Measurements from ENCODE around the gene CDK16.
A peak's percentile ranks its signal among the peaks of the same experiment; 100 is the strongest.

Gene CDK16

GRCh38 chrX:47185241-47185640, 33.2 kb upstream of the CDK16 start:
- DNase-seq (ENCODE audit: low read depth in 1 of 2, low spot score in 1 of 2): no peak

GRCh38 chrX:47186096-47186740, 32.3 kb upstream of the CDK16 start:
- no peak for DNase-seq (ENCODE audit: low read depth in 1 of 2, low spot score in 1 of 2)

GRCh38 chrX:47187106-47187677, 31.3 kb upstream of the CDK16 start:
- DNase-seq (ENCODE audit: low read depth in 1 of 2, low spot score in 1 of 2): no peak

- DNase-seq (ENCODE audit: low read depth in 1 of 2, low spot score in 1 of 2): no peak
These were observed 28.6 kb upstream of the CDK16 start for GRCh38 chrX:47189906-47190305.

GRCh38 chrX:47190445-47191269, 27.8 kb upstream of the CDK16 start:
- DNase-seq (ENCODE audit: low read depth in 1 of 2, low spot score in 1 of 2): peak; percentile 48 to 69

- DNase-seq (ENCODE audit: low read depth in 1 of 2, low spot score in 1 of 2): peak; percentile 17 to 19
These were observed 27.1 kb upstream of the CDK16 start for GRCh38 chrX:47191331-47191730.

- no peak for DNase-seq (ENCODE audit: low read depth in 1 of 2, low spot score in 1 of 2)
These were observed 26.6 kb upstream of the CDK16 start for GRCh38 chrX:47191806-47192401.

GRCh38 chrX:47193475-47194193, 24.8 kb upstream of the CDK16 start, which contains the start of gene UBA1:
UBA1 (plus strand) TSS chrX:47193829; CDS start chrX:47198803, 4,974 bp downstream.
- DNase-seq (ENCODE audit: low read depth in 1 of 2, low spot score in 1 of 2): peak; percentile 80 to 95

GRCh38 chrX:47194194-47194787, 24.2 kb upstream of the CDK16 start:
- DNase-seq (ENCODE audit: low read depth in 1 of 2, low spot score in 1 of 2): no peak

GRCh38 chrX:47196098-47196497, 22.4 kb upstream of the CDK16 start:
- DNase-seq (ENCODE audit: low read depth in 1 of 2, low spot score in 1 of 2): no peak

GRCh38 chrX:47197526-47197925, 21.0 kb upstream of the CDK16 start:
- DNase-seq (ENCODE audit: low read depth in 1 of 2, low spot score in 1 of 2): no peak

GRCh38 chrX:47198026-47198686, 20.3 kb upstream of the CDK16 start:
- no peak for DNase-seq (ENCODE audit: low read depth in 1 of 2, low spot score in 1 of 2)

GRCh38 chrX:47198687-47199080, 19.8 kb upstream of the CDK16 start:
- no peak for DNase-seq (ENCODE audit: low read depth in 1 of 2, low spot score in 1 of 2)

- no peak for DNase-seq (ENCODE audit: low read depth in 1 of 2, low spot score in 1 of 2)
These were observed 19.2 kb upstream of the CDK16 start for GRCh38 chrX:47199286-47199685.

- DNase-seq (ENCODE audit: low read depth in 1 of 2, low spot score in 1 of 2): no peak
These were observed 17.9 kb upstream of the CDK16 start for GRCh38 chrX:47200385-47201150.

- DNase-seq (ENCODE audit: low read depth in 1 of 2, low spot score in 1 of 2): no peak
These were observed 17.0 kb upstream of the CDK16 start for GRCh38 chrX:47201345-47201944.

GRCh38 chrX:47202316-47202715, 16.2 kb upstream of the CDK16 start:
- DNase-seq (ENCODE audit: low read depth in 1 of 2, low spot score in 1 of 2): no peak

GRCh38 chrX:47202877-47203276, 15.6 kb upstream of the CDK16 start:
- no peak for DNase-seq (ENCODE audit: low read depth in 1 of 2, low spot score in 1 of 2)

GRCh38 chrX:47204970-47205369, 13.5 kb upstream of the CDK16 start:
- DNase-seq (ENCODE audit: low read depth in 1 of 2, low spot score in 1 of 2): no peak
